Astrocyte (in vitro differentiated cells and primary cell): ENCODE measurements around the gene RBFOX2. TPM values are rescaled to one million over a fixed set of nuclear protein-coding genes. Genes with fewer than 3 reads are reported as not detected.

Experiments
- DNase-seq: peaks from one replicate; pipeline ENCODE4 v3.0.0-alpha.2; 2010; ENCODE audit warnings: low read depth
- FAIRE-seq: peaks from 2 replicates; lab custom pipeline; 2011; peaks lifted over from hg19 to GRCh38; lab: Jason Lieb, UNC
- H2AFZ ChIP-seq: 2 replicates; pipeline ENCODE4 v1.6.0; 2012; ENCODE audit warnings: low read depth, low read length, inconsistent platforms
- H3K27ac ChIP-seq: 2 replicates; pipeline ENCODE4 v1.5.1; 2011; ENCODE audit warnings: low read depth, low read length, inconsistent platforms
- H3K27me3 ChIP-seq: 2 replicates; pipeline ENCODE4 v1.6.0; 2011; ENCODE audit warnings: low read length, inconsistent platforms; ENCODE audit not compliant: insufficient read depth
- H3K36me3 ChIP-seq: 2 replicates; pipeline ENCODE4 v1.5.1; 2011; ENCODE audit warnings: low read length, inconsistent platforms; ENCODE audit not compliant: insufficient read depth
- H3K4me1 ChIP-seq: 2 replicates; pipeline ENCODE4 v1.5.1; 2011; ENCODE audit warnings: low read length, inconsistent platforms; ENCODE audit not compliant: insufficient read depth
- H3K4me2 ChIP-seq: 2 replicates; pipeline ENCODE4 v1.6.0; 2012; ENCODE audit warnings: low read length, inconsistent platforms
- H3K4me3 ChIP-seq: 2 replicates; pipeline ENCODE4 v1.5.1; 2011; ENCODE audit warnings: low read depth, mild to moderate bottlenecking, low read length, inconsistent platforms; ENCODE audit not compliant: insufficient read depth
- H3K79me2 ChIP-seq: 2 replicates; pipeline ENCODE4 v1.6.0; 2012; ENCODE audit warnings: mild to moderate bottlenecking, low read length, inconsistent platforms; ENCODE audit not compliant: insufficient read depth
- H3K9ac ChIP-seq: 2 replicates; pipeline ENCODE4 v1.6.0; 2012; ENCODE audit warnings: mild to moderate bottlenecking, low read length, inconsistent platforms
- H3K9me3 ChIP-seq: 2 replicates; pipeline ENCODE4 v1.5.1; 2012; ENCODE audit warnings: low read depth, mild to moderate bottlenecking, low read length, inconsistent platforms; ENCODE audit not compliant: insufficient read depth
- H4K20me1 ChIP-seq: 2 replicates; pipeline ENCODE4 v1.6.0; 2012; ENCODE audit warnings: low read length, inconsistent platforms; ENCODE audit not compliant: insufficient read depth
- H3K27ac Mint-ChIP-seq: one replicate; pipeline ENCODE4 v1.8.0; 2021; ENCODE audit warnings: mild to moderate bottlenecking, mixed read lengths; ENCODE audit not compliant: unreplicated experiment
- H3K27me3 Mint-ChIP-seq: one replicate; pipeline ENCODE4 v1.8.0; 2021; ENCODE audit warnings: low read depth, mixed read lengths; ENCODE audit not compliant: unreplicated experiment
- H3K36me3 Mint-ChIP-seq: one replicate; pipeline ENCODE4 v1.8.0; 2021; ENCODE audit warnings: low read depth, mixed read lengths; ENCODE audit not compliant: unreplicated experiment
- H3K4me1 Mint-ChIP-seq: one replicate; pipeline ENCODE4 v1.8.0; 2021; ENCODE audit warnings: low read depth, mixed read lengths; ENCODE audit not compliant: unreplicated experiment
- H3K4me3 Mint-ChIP-seq: one replicate; pipeline ENCODE4 v1.8.0; 2021; ENCODE audit warnings: mild to moderate bottlenecking, moderate library complexity, mixed read lengths; ENCODE audit not compliant: unreplicated experiment
- H3K9me3 Mint-ChIP-seq: one replicate; pipeline ENCODE4 v1.8.0; 2021; ENCODE audit warnings: mild to moderate bottlenecking, mixed read lengths; ENCODE audit not compliant: unreplicated experiment
- EZH2 ChIP-seq: IDR thresholded peaks from 2 replicates; pipeline ENCODE4 v1.6.1; 2012; ENCODE audit warnings: mild to moderate bottlenecking, low read length, inconsistent platforms; ENCODE audit not compliant: insufficient read depth
- total RNA-seq: library from RNA; stranded (reverse); gene quantifications from 2 replicates; pipeline ENCODE4 v1.2.1, GENCODE V29; 2021
- TF ChIP-seq, protein P1 (sequence below): IDR thresholded peaks from 2 replicates; pipeline ENCODE4 v1.5.1; 2011; ENCODE audit warnings: low read depth, mild to moderate bottlenecking, inconsistent platforms, low read length, moderate library complexity; ENCODE audit not compliant: insufficient read depth

Gene RBFOX2
- total RNA-seq, 1 donor from 2014 or later = 169 TPM

DNA sequence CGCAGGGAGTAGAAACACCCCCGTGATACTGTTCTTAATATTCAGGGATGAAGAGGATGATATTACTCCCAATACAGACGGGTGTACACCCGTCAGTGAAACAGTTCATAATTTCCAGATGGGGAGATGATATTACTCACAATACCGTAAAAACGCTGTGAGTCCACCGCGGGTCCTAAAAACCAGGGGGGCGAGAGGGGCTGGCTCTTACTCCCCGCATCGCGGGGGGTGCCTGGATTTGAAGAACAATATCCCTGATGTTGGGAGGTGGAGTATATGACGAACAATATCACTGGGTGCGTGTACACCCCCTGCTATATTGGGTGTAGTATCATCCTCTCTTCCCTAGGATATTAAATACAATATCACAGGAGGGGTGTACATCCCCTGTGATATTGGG lies 331.5 kb downstream of the RBFOX2 start:
- no peak for TF ChIP-seq EZH2
- TF ChIP-seq, protein P1, sequence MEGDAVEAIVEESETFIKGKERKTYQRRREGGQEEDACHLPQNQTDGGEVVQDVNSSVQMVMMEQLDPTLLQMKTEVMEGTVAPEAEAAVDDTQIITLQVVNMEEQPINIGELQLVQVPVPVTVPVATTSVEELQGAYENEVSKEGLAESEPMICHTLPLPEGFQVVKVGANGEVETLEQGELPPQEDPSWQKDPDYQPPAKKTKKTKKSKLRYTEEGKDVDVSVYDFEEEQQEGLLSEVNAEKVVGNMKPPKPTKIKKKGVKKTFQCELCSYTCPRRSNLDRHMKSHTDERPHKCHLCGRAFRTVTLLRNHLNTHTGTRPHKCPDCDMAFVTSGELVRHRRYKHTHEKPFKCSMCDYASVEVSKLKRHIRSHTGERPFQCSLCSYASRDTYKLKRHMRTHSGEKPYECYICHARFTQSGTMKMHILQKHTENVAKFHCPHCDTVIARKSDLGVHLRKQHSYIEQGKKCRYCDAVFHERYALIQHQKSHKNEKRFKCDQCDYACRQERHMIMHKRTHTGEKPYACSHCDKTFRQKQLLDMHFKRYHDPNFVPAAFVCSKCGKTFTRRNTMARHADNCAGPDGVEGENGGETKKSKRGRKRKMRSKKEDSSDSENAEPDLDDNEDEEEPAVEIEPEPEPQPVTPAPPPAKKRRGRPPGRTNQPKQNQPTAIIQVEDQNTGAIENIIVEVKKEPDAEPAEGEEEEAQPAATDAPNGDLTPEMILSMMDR = no peak
- Mint-ChIP-seq H3K4me3 (no peak overlapping the region), H3K9me3 (peaks cover 4% of the 10 kb centered on the region), H3K27ac (no peak overlapping the region), H3K36me3 (no peaks in the 10 kb centered on the region), H3K27me3 (peaks cover 19% of the 10 kb centered on the region), H3K4me1 (no peaks in the 10 kb centered on the region)
- Histone ChIP-seq H3K4me2 (no peak overlapping the region), H2AFZ (no peak overlapping the region), H4K20me1 (no peaks in the 10 kb centered on the region), H3K4me1 (no peaks in the 10 kb centered on the region), H3K36me3 (no peaks in the 10 kb centered on the region), H3K79me2 (no peaks in the 10 kb centered on the region), H3K9me3 (no peaks in the 10 kb centered on the region), H3K4me3 (no peak overlapping the region), H3K27ac (no peak overlapping the region), H3K27me3 (peaks cover 5% of the 10 kb centered on the region), H3K9ac (no peak overlapping the region)
- DNase-seq (no peak), FAIRE-seq (no peak)

DNA sequence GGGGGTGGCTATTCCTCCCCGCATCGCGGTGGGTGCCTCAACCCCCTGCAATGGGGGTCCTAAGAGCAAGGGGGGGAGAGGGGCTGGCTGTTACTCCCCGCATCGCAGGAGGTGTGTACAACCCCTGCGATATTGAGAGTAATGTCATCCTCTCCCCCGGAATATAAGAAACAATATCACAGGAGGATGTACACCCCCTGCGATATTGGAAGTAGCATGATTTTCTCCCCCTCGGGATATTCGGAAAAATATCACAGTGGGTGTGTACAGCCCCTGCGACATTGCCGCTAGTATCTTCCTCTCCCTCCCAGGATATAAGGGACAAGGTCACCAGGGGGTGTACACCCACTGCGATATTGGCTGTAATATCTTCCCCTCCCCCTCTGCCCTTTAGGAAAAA lies 333.4 kb downstream of the RBFOX2 start:
- Histone ChIP-seq H3K79me2 (no peaks in the 10 kb centered on the region), H3K9me3 (no peaks in the 10 kb centered on the region), H3K36me3 (no peaks in the 10 kb centered on the region), H3K4me3 (no peak overlapping the region), H2AFZ (no peak overlapping the region), H3K4me1 (no peaks in the 10 kb centered on the region), H3K27ac (no peak overlapping the region), H3K27me3 (peaks cover 2% of the 10 kb centered on the region), H4K20me1 (no peaks in the 10 kb centered on the region), H3K4me2 (no peak overlapping the region), H3K9ac (no peak overlapping the region)
- Mint-ChIP-seq H3K36me3 (no peaks in the 10 kb centered on the region), H3K9me3 (peaks cover 4% of the 10 kb centered on the region), H3K27ac (no peak overlapping the region), H3K4me1 (no peaks in the 10 kb centered on the region), H3K4me3 (no peak overlapping the region), H3K27me3 (peaks cover 19% of the 10 kb centered on the region)
- FAIRE-seq (no peak), DNase-seq (no peak)
- TF ChIP-seq, protein P1 = no peak
- no peak for TF ChIP-seq EZH2

DNA sequence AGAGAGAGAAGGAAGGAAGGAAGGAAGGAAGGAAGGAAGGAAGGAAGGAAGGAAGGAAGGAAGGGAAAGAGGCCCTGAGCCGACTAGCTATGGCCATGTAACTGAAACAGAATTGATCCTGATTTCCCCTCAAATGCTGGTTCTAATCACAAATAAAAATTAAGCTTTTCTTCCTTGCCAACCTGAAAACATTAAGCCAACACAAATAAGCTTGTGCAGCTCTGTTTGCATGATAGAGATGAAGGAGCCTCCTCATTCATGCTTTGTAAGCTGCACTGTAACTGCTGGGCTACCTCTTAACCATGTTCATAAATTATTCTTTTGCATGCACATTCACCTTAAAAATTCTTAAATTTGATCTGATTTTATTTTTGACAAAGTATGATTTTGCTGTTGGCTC lies 338.6 kb downstream of the RBFOX2 start:
- Mint-ChIP-seq H3K27ac (no peak overlapping the region), H3K4me3 (no peak overlapping the region), H3K4me1 (no peaks in the 10 kb centered on the region), H3K27me3 (peaks cover 16% of the 10 kb centered on the region), H3K36me3 (no peaks in the 10 kb centered on the region), H3K9me3 (peaks cover 9% of the 10 kb centered on the region)
- H3K27me3 ChIP-seq = peaks cover 2% of the 10 kb centered on the region
- H3K4me3 ChIP-seq = no peak overlapping the region
- H3K79me2 ChIP-seq = no peaks in the 10 kb centered on the region
- H2AFZ ChIP-seq = no peak overlapping the region
- FAIRE-seq (no peak), DNase-seq (no peak)
- no peak for TF ChIP-seq EZH2
- TF ChIP-seq, protein P1 = no peak
- H3K9ac ChIP-seq = no peak overlapping the region
- H3K4me2 ChIP-seq = no peak overlapping the region
- no peaks in the 10 kb centered on the region for H3K4me1 ChIP-seq
- H4K20me1 ChIP-seq = no peaks in the 10 kb centered on the region
- no peak overlapping the region for H3K27ac ChIP-seq
- H3K9me3 ChIP-seq = no peaks in the 10 kb centered on the region
- H3K36me3 ChIP-seq = no peaks in the 10 kb centered on the region
